Common myeloid progenitor, CD34-positive (primary cell): ENCODE data around the gene RICTOR.

ENCODE experiments used
- CTCF ChIA-PET: fragments of 350-600 bp; sonication (Branson Sonifier 250); formaldehyde crosslinking; loops from one replicate; lab custom pipeline; 2021; ENCODE audit warnings: antibody characterized with exemption; lab: Charles Lee
- POLR2A ChIA-PET: fragments of 350-600 bp; sonication (Branson Sonifier 250); formaldehyde crosslinking; loops from one replicate; lab custom pipeline; 2021; ENCODE audit warnings: antibody characterized with exemption; lab: Charles Lee
- DNase-seq, 3 donors: peaks; one replicate each; pipeline versions ENCODE4 v3.0.0 to v3.0.0-alpha.2; 2013
- H3K27ac ChIP-seq, 2 experiments: 1 replicate in 1 of 2; 2 replicates in 1 of 2; pipeline ENCODE4 v1.7.0; 2013; ENCODE audit warnings: inconsistent platforms in 2 of 2, low read length in 2 of 2, mild to moderate bottlenecking in 2 of 2, low read depth in 1 of 2, moderate library complexity in 1 of 2; ENCODE audit not compliant: severe bottlenecking in 2 of 2, insufficient read depth in 1 of 2, poor library complexity in 1 of 2
- H3K27me3 ChIP-seq, 5 experiments: replicated peaks in 2 of 5; 1 replicate in 3 of 5; 2 replicates in 2 of 5; pipeline versions ENCODE4 v1.6.1 to v1.7.0; 2013; ENCODE audit warnings: low read length in 4 of 5, mild to moderate bottlenecking in 2 of 5, moderate library complexity in 2 of 5, inconsistent platforms in 1 of 5; ENCODE audit not compliant: insufficient read depth in 5 of 5, control insufficient read depth in 4 of 5
- H3K36me3 ChIP-seq, 4 experiments: 1 replicate in 2 of 4; 2 replicates in 2 of 4; pipeline versions ENCODE4 v1.6.1 to v1.7.0; 2013; ENCODE audit warnings: low read length in 3 of 4, control low read depth in 1 of 4, mild to moderate bottlenecking in 1 of 4; ENCODE audit not compliant: control insufficient read depth in 4 of 4, insufficient read depth in 4 of 4
- H3K4me1 ChIP-seq, 4 experiments: 1 replicate in 3 of 4; 2 replicates in 1 of 4; pipeline versions ENCODE4 v1.6.1 to v1.7.1; 2013; ENCODE audit warnings: low read length in 3 of 4, mild to moderate bottlenecking in 3 of 4, control low read depth in 1 of 4, inconsistent platforms in 1 of 4, moderate library complexity in 1 of 4; ENCODE audit not compliant: control insufficient read depth in 4 of 4, insufficient read depth in 4 of 4; ENCODE audit errors: control extremely low read depth in 1 of 4
- H3K4me3 ChIP-seq, 7 experiments: 1 replicate in 4 of 7; 2 replicates in 3 of 7; pipeline versions ENCODE4 v1.5.1 to v1.7.0; 2013; ENCODE audit warnings: mild to moderate bottlenecking in 7 of 7, low read length in 6 of 7, moderate library complexity in 6 of 7, inconsistent platforms in 2 of 7, low read depth in 2 of 7, control low read depth in 1 of 7; ENCODE audit not compliant: insufficient read depth in 4 of 7, control insufficient read depth in 1 of 7; ENCODE audit errors: extremely low read depth in 1 of 7
- H3K9me3 ChIP-seq, 5 experiments: 1 replicate in 4 of 5; 2 replicates in 1 of 5; pipeline versions ENCODE4 v1.6.1 to v1.7.1; 2013; ENCODE audit warnings: low read length in 4 of 5, mild to moderate bottlenecking in 2 of 5, inconsistent platforms in 1 of 5, low read depth in 1 of 5, moderate library complexity in 1 of 5; ENCODE audit not compliant: control insufficient read depth in 4 of 5, insufficient read depth in 2 of 5; ENCODE audit errors: control extremely low read depth in 1 of 5
- WGBS: methylation state at CpG from one replicate; pipeline ENCODE4 v1.1.5; 2013; ENCODE audit not compliant: insufficient coverage; 5-methylcytosine and 5-hydroxymethylcytosine counted together

Gene RICTOR

GRCh38 chr5:39059064-39059463, 15.1 kb downstream of the RICTOR start:
- no peak for DNase-seq
- peaks cover 0 to 6% (median 0%) of the 10 kb centered on the region in 4 experiments for H3K36me3 ChIP-seq
- no peak overlapping the region for H3K27ac ChIP-seq
- H3K27me3 ChIP-seq: no peaks in the 10 kb centered on the region
- peaks cover 0 to 29% (median 11%) of the 10 kb centered on the region in 4 experiments for H3K4me1 ChIP-seq
- ChIA-PET CTCF (interaction anchor here (1.7 to 1.8 kb wide), 2 partner anchors 7 to 13 kb away, joined by 4 read pairs; no protein-coding TSS in a partner anchor), POLR2A (no interaction called here)
- no peaks in the 10 kb centered on the region for H3K9me3 ChIP-seq
- no CpG with 5 or more reads among the region's 2 CpGs for WGBS
- no peak overlapping the region for H3K4me3 ChIP-seq

- Histone ChIP-seq H3K9me3 (no peaks in the 10 kb centered on the region), H3K27me3 (no peaks in the 10 kb centered on the region), H3K36me3 (peaks cover 0 to 6% (median 0%) of the 10 kb centered on the region in 4 experiments), H3K4me1 (peaks cover 0 to 29% (median 11%) of the 10 kb centered on the region in 4 experiments), H3K4me3 (peak overlapping the region in 6 of 7 experiments; percentile 33 to 71 (median 54)), H3K27ac (peak overlapping the region; percentile 47 to 77)
- CTCF ChIA-PET: interaction anchor here (1.2 kb wide), 1 partner anchor 10 kb away, joined by 3 read pairs; no protein-coding TSS in a partner anchor
- POLR2A ChIA-PET: no interaction called here
- no CpG with 5 or more reads among the region's 2 CpGs for WGBS
- no peak for DNase-seq
These were observed 15.8 kb downstream of the RICTOR start for GRCh38 chr5:39058178-39058921.

DNA sequence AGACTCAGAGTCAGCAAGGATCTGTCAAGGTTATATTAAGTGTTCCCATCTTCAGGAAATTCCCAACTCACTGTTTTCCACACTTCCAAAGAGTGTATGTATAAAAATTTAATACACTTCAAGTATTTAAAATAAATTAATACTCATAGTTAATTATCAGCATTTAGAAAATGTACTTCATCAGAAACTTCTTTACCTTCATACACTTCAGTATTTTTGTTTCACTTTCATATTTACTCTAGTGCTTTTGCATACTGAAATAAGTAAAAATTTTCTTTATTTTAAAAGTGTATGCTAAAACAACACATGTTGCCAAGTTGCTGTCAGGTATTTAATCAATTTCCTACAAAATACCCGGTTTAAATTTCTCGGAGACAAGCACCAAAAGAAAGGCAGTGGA, 16.5 kb downstream of the RICTOR start:
- Histone ChIP-seq H3K27ac (peak overlapping the region; percentile 47 to 77), H3K4me3 (peak overlapping the region in 6 of 7 experiments; percentile 33 to 71 (median 54)), H3K27me3 (no peaks in the 10 kb centered on the region), H3K4me1 (peaks cover 0 to 28% (median 11%) of the 10 kb centered on the region in 4 experiments), H3K9me3 (no peaks in the 10 kb centered on the region), H3K36me3 (peaks cover 0 to 6% (median under 1%) of the 10 kb centered on the region in 4 experiments)
- POLR2A ChIA-PET: no interaction called here
- WGBS: no CpG with 5 or more reads among the region's 2 CpGs
- peak in 2 of 3 donors; percentile 29 to 36 for DNase-seq
- CTCF ChIA-PET: interaction anchor here (1.2 kb wide), 1 partner anchor 9 kb away, joined by 3 read pairs; no protein-coding TSS in a partner anchor

DNA sequence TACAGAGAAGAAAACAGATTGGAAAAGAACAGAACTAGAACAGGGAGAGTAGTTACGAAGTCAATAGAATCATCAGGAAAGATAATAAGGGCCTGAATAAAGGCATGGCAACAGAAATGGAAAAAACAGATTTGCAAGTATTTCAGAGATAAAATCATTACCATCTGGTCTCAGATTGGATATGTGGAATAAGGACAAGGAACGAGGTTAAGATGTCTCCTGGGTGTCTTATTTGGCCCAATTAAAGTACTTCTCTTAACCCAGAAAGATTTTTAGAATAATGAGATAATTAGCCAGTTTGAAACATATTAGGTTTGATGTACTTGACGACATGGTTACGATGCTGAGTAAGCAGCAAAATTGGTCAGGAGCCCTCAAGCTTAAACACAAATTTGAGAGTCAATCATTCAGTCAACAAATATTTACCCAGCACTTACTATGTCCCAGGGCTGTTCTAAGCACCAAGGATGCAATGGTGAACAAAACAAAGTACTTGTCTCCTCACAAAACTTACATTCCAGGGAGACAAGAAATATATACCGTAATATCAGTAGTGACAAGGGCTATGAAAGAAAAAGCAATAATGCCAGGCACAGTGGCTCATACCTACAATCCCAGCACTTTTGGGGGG, 18.3 kb downstream of the RICTOR start:
- H3K9me3 ChIP-seq: no peaks in the 10 kb centered on the region
- WGBS: 100% methylated on average over 5 of the region's 5 CpGs
- POLR2A ChIA-PET: no interaction called here

DNA sequence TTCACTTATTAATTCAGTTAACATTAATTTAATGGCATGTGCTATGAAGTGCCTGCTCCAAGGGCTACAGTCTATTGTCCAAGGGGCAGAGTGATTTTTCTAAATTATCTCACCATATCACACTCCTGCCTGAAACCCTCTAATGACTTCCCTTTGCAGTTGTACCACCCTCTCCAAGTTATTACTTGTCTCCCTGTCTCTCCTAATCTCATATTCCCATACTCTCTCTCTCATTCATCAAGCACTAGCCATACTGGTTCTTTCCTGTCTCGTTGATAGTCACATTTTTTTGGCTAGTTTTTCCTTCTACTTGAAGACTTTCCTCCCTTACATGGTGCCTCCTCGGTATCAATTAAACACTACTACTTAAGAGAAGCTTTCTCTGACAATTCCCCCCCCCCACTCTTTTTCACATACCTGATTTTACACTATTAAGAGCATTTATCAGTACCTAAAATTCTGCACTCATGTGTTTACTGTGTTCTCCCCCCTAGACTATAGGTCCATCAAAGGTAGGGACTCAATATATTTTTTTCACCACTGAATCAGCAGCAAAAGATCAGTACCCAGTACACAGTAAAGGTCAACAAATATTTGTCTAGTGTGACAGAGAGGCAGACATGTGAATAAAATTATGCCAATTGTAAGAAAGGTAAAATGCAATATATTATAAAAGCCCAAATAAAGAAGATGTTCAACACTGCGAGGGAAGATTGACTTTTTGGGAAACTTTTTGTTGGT, 19.0 kb downstream of the RICTOR start:
- WGBS: 44% methylated on average over 3 of the region's 3 CpGs
- no peak for DNase-seq
- peaks cover 0 to 25% (median 11%) of the 10 kb centered on the region in 4 experiments for H3K4me1 ChIP-seq
- no peaks in the 10 kb centered on the region for H3K9me3 ChIP-seq
- peaks cover 0 to 6% (median under 1%) of the 10 kb centered on the region in 4 experiments for H3K36me3 ChIP-seq
- ChIA-PET POLR2A (no interaction called here), CTCF (no interaction called here)
- no peak overlapping the region for H3K4me3 ChIP-seq
- H3K27ac ChIP-seq: no peak overlapping the region
- H3K27me3 ChIP-seq: no peaks in the 10 kb centered on the region

More for the DNA sequence above, 18.3 kb downstream of the RICTOR start:
- H3K4me1 ChIP-seq: peaks cover 0 to 25% (median 11%) of the 10 kb centered on the region in 4 experiments
- no peak for DNase-seq
- H3K36me3 ChIP-seq: peaks cover 0 to 6% (median under 1%) of the 10 kb centered on the region in 4 experiments
- H3K27me3 ChIP-seq: no peaks in the 10 kb centered on the region
- H3K4me3 ChIP-seq: no peak overlapping the region
- CTCF ChIA-PET: interaction anchor here (1.4 kb wide), 1 partner anchor 49 kb away, joined by 3 read pairs; no protein-coding TSS in a partner anchor
- H3K27ac ChIP-seq: no peak overlapping the region

GRCh38 chr5:39053189-39053588, 21.0 kb downstream of the RICTOR start:
- WGBS: 100% methylated on average over 1 of the region's 4 CpGs
- Histone ChIP-seq H3K4me1 (peaks cover 0 to 11% (median 4%) of the 10 kb centered on the region in 4 experiments), H3K27ac (no peak overlapping the region), H3K27me3 (no peaks in the 10 kb centered on the region), H3K9me3 (no peaks in the 10 kb centered on the region), H3K36me3 (peaks cover 0 to 12% (median 3%) of the 10 kb centered on the region in 4 experiments), H3K4me3 (no peak overlapping the region)
- no peak for DNase-seq
- CTCF ChIA-PET: interaction anchor here (1.0 to 1.3 kb wide), 2 partner anchors 26 to 27 kb away, joined by 3 to 4 read pairs; no protein-coding TSS in a partner anchor
- POLR2A ChIA-PET: interaction anchor here (0.7 kb wide), 1 partner anchor 24 kb away, joined by 3 read pairs; no protein-coding TSS in a partner anchor
